NT2/D1 (cell line): ENCODE measurements around the gene SMIM35.

Source experiments
- SUZ12 ChIP-seq: IDR thresholded peaks from 2 replicates; pipeline ENCODE4 v1.6.1; 2011; ENCODE audit not compliant: insufficient read length, insufficient read depth; ENCODE audit errors: extremely low read depth
- YY1 ChIP-seq: IDR thresholded peaks from 2 replicates; pipeline ENCODE4 v1.6.1; 2011; ENCODE audit not compliant: insufficient read length, insufficient read depth
- ZNF274 ChIP-seq: IDR thresholded peaks from 2 replicates; pipeline ENCODE4 v1.6.1; 2011; ENCODE audit warnings: mild to moderate bottlenecking, low read depth, low read length

DNA sequence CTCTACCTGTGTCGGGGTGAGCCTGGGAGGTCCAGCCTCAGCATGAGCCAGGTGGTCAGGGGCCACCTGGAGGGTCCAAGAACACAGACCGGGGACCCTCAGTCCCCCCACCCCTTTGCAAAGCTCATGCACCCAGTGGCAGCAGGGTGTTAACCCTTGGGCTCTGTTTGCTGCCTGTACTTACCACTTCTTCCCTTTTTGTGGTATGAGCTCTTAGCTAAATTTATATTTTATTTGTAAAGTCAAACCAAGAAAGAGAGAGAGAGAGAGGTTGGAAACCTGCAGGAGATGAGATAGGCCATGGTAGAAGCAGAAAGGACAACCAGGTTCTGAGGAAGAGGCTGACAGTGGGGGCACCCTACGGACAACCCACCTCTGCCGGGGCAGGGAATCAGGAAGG, 70.7 kb downstream of the SMIM35 start:
- TF ChIP-seq ZNF274: no peak
- no peak for TF ChIP-seq YY1
- no peak for TF ChIP-seq SUZ12
